HepG2 (cell line): ENCODE data around the gene FOXP3. TPM values are rescaled to one million over a fixed set of nuclear protein-coding genes. Genes with fewer than 3 reads are reported as not detected.

Source experiments
- ATAC-seq: fragments of 200-7000 bp; cut with Tn5 transposase; 3 replicates; pipeline ENCODE4 v1.9.1; 2020; ENCODE audit warnings: mild to moderate bottlenecking, moderate library complexity
- BruUV-seq: library from RNA; stranded (reverse); fragments of 400-500 nt; replicated peaks from 2 replicates; lab custom pipeline; 2021; lab: Mats Ljungman, UMichigan
- CTCF ChIA-PET: fragments of 300-600 bp; formaldehyde crosslinking; extraction: SDS; loops from one replicate; lab custom pipeline; 2021; ENCODE audit warnings: low total read pairs, inconsistent platforms, low intra/inter-chr PET ratio; lab: Yijun Ruan, JAX
- POLR2A ChIA-PET: fragments of 350-600 bp; sonication (Branson Sonifier 250); formaldehyde crosslinking; loops from one replicate; lab custom pipeline; 2020; ENCODE audit warnings: antibody characterized with exemption, inconsistent platforms; lab: Yijun Ruan, JAX
- DNase-seq: peaks from one replicate; pipeline ENCODE4 v3.0.0-alpha.2; 2015; ENCODE audit warnings: low spot score
- FAIRE-seq: peaks from 3 replicates; lab custom pipeline; 2011; peaks lifted over from hg19 to GRCh38; lab: Jason Lieb, UNC
- H2AFZ ChIP-seq: one replicate; pipeline ENCODE4 v1.6.1; 2011; ENCODE audit warnings: low read length, inconsistent platforms
- H3K27ac ChIP-seq: fragments of 300-600 bp; 3 replicates; pipeline ENCODE4 v1.8.0; 2011; ENCODE audit warnings: mixed run types, mild to moderate bottlenecking, mixed read lengths, low read length, inconsistent platforms; ENCODE audit not compliant: insufficient read depth; ENCODE audit errors: extremely low read length
- H3K27me3 ChIP-seq, 2 experiments: fragments of 200-600 bp in 1 of 2; 2 replicates in 1 of 2; 3 replicates in 1 of 2; pipeline versions ENCODE4 v1.6.0 to v1.8.0; 2011; ENCODE audit warnings: low read length in 2 of 2, mild to moderate bottlenecking in 2 of 2, moderate library complexity in 2 of 2, inconsistent platforms in 1 of 2; ENCODE audit not compliant: insufficient read depth in 2 of 2, control insufficient read depth in 1 of 2
- H3K36me3 ChIP-seq, 2 experiments: fragments of 200-600 bp in 1 of 2; replicated peaks in 1 of 2; 2 replicates in 1 of 2; 3 replicates in 1 of 2; pipeline versions ENCODE4 v1.5.1 to v1.8.0; 2011; ENCODE audit warnings: low read length in 2 of 2, inconsistent platforms in 1 of 2; ENCODE audit not compliant: insufficient read depth in 2 of 2, control insufficient read depth in 1 of 2
- H3K4me1 ChIP-seq: 2 replicates; pipeline ENCODE4 v1.5.1; 2012; ENCODE audit warnings: low read length, inconsistent platforms; ENCODE audit not compliant: insufficient read depth
- H3K4me2 ChIP-seq: 2 replicates; pipeline ENCODE4 v1.6.0; 2011; ENCODE audit warnings: low read depth, low read length, inconsistent platforms
- H3K4me3 ChIP-seq, 3 experiments: fragments of 200-600 bp in 1 of 3; sonication (generic), shearing (Covaris generic) in 1 of 3; replicated peaks in 1 of 3; 2 replicates each; pipeline ENCODE4 v1.5.1; 2011 to 2016; ENCODE audit warnings: low read length in 3 of 3, inconsistent platforms in 2 of 3, low read depth in 2 of 3, mild to moderate bottlenecking in 2 of 3, control low read depth in 1 of 3, mixed read lengths in 1 of 3; ENCODE audit not compliant: insufficient read depth in 1 of 3
- H3K79me2 ChIP-seq: one replicate; pipeline ENCODE4 v1.6.1; 2011; ENCODE audit warnings: low read length, inconsistent platforms; ENCODE audit not compliant: insufficient read depth
- H3K9ac ChIP-seq: 2 replicates; pipeline ENCODE4 v1.6.0; 2011; ENCODE audit warnings: mild to moderate bottlenecking, low read depth, low read length, inconsistent platforms; ENCODE audit not compliant: insufficient read depth
- H3K9me3 ChIP-seq: 2 replicates; pipeline ENCODE4 v1.5.1; 2012; ENCODE audit warnings: mild to moderate bottlenecking, low read length
- H4K20me1 ChIP-seq: 2 replicates; pipeline ENCODE4 v1.6.0; 2011; ENCODE audit warnings: inconsistent platforms, mild to moderate bottlenecking, low read length, moderate library complexity; ENCODE audit not compliant: insufficient read depth
- BRD4 ChIP-seq: sonication (generic); formaldehyde crosslinking; IDR thresholded peaks from 2 replicates; pipeline ENCODE4 v1.4.0; 2020; ENCODE audit warnings: missing genetic modification reagents
- GTF2F1 ChIP-seq: fragments of 150-350 bp; IDR thresholded peaks from 2 replicates; pipeline ENCODE4 v1.6.1; 2014; ENCODE audit warnings: low read length
- HINFP ChIP-seq: sonication (generic); formaldehyde crosslinking; IDR thresholded peaks from 2 replicates; pipeline ENCODE4 v1.4.0; 2020; ENCODE audit warnings: low read depth, mild to moderate bottlenecking, missing genetic modification reagents
- HOXA3 ChIP-seq: sonication (generic); formaldehyde crosslinking; IDR thresholded peaks from 2 replicates; pipeline ENCODE4 v1.5.0; 2020; ENCODE audit warnings: missing genetic modification reagents
- HOXD1 ChIP-seq: sonication (generic); formaldehyde crosslinking; IDR thresholded peaks from 2 replicates; pipeline ENCODE4 v1.5.0; 2020; ENCODE audit warnings: missing genetic modification reagents
- JUND ChIP-seq: sonication (generic); formaldehyde crosslinking; IDR thresholded peaks from 2 replicates; pipeline ENCODE4 v1.8.0; 2022; ENCODE audit warnings: mild to moderate bottlenecking, missing genetic modification reagents
- NFYC ChIP-seq: IDR thresholded peaks from 2 replicates; pipeline ENCODE4 v1.6.1; 2016; ENCODE audit warnings: missing genetic modification reagents, missing compliant biosample characterization
- TP53 ChIP-seq: sonication (generic); formaldehyde crosslinking; conservative IDR thresholded peaks from 2 replicates; pipeline ENCODE4 v1.4.0; 2020; ENCODE audit warnings: missing genetic modification reagents
- ZBTB3 ChIP-seq: sonication (generic); formaldehyde crosslinking; IDR thresholded peaks from 2 replicates; pipeline ENCODE4 v1.4.0; 2020; ENCODE audit warnings: low read depth, mild to moderate bottlenecking, moderate library complexity, missing genetic modification reagents, borderline replicate concordance
- ZNF253 ChIP-seq: sonication (generic); formaldehyde crosslinking; IDR thresholded peaks from 2 replicates; pipeline ENCODE4 v1.8.0; 2022; ENCODE audit warnings: mild to moderate bottlenecking, missing genetic modification reagents, borderline replicate concordance
- ZNF687 ChIP-seq: sonication (generic); formaldehyde crosslinking; IDR thresholded peaks from 2 replicates; pipeline ENCODE4 v1.5.1; 2020; ENCODE audit warnings: mild to moderate bottlenecking, missing genetic modification reagents, moderate library complexity
- ZNF784 ChIP-seq: sonication (generic); formaldehyde crosslinking; IDR thresholded peaks from 2 replicates; pipeline ENCODE4 v1.5.1; 2020; ENCODE audit warnings: missing genetic modification reagents, mild to moderate bottlenecking, borderline replicate concordance
- WGBS: methylation state at CpG from one replicate; pipeline ENCODE4 v1.1.6; 2017; ENCODE audit warnings: low lambda C conversion rate; 5-methylcytosine and 5-hydroxymethylcytosine counted together
- in situ Hi-C: cut with HindIII; loops from 2 replicates; pipeline ENCODE4 v1.10.0; 2017; ENCODE audit warnings: low pct_unique_long_range_greater_than_20kb; ENCODE audit not compliant: extremely low pct_ligation_motif_present
- intact Hi-C: fragments of 100-400 bp; cut with micrococcal nuclease; formaldehyde crosslinking; loops from one replicate; pipeline ENCODE4 v1.10.0; 2022; ENCODE audit not compliant: unreplicated experiment
- polyA plus RNA-seq, 8 experiments: library from polyadenylated mRNA; depleted of rRNA in 3 of 8; stranded (reverse) in 7 of 8; unstranded in 1 of 8; fragments of >200 nt; fragmentation: Illumina TruSeq in 4 of 8; extraction: Trizol in 4 of 8; gene quantifications; 2 replicates each; pipeline versions ENCODE4 v1.2.1 to v1.2.3, GENCODE V29; 2011 to 2016; ENCODE audit warnings: low read depth in 4 of 8, missing spikeins in 1 of 8, mixed read lengths in 1 of 8; ENCODE audit not compliant: insufficient read depth in 1 of 8
- total RNA-seq, 5 experiments: library from RNA; depleted of rRNA; stranded (reverse); fragments of >200 nt; fragmentation: Illumina TruSeq; extraction: Trizol; gene quantifications; 2 replicates each; pipeline ENCODE4 v1.2.3, GENCODE V29; 2016; ENCODE audit warnings: low read depth in 1 of 5

FOXP3 gene
- total and polyA plus RNA-seq, 2 of the 13 experiments (the other 11 are each of a cell fraction or from before 2014, with no cell fraction given) = 0.04 TPM; not detected in 1

- WGBS = 93% methylated on average over 2 of the region's 2 CpGs
- Histone ChIP-seq H3K79me2 (no peaks in the 10 kb centered on the region), H4K20me1 (no peaks in the 10 kb centered on the region), H3K4me3 (no peak overlapping the region), H3K27ac (no peak overlapping the region), H3K36me3 (peaks cover 0 to 3% of the 10 kb centered on the region in 2 experiments; a peak in 1 of 5 replicates), H3K4me2 (no peak overlapping the region), H3K4me1 (no peaks in the 10 kb centered on the region), H3K27me3 (no peaks in the 10 kb centered on the region), H3K9me3 (no peaks in the 10 kb centered on the region), H3K9ac (no peak overlapping the region), H2AFZ (no peak overlapping the region)
- TF ChIP-seq TP53 (CRISPR knock-in tag) (no peak), ZNF253 (no peak), BRD4 (CRISPR knock-in tag) (no peak), ZBTB3 (CRISPR knock-in tag) (no peak), ZNF784 (no peak), HINFP (CRISPR knock-in tag) (no peak), JUND (CRISPR knock-in tag) (no peak), ZNF687 (CRISPR knock-in tag) (no peak), HOXD1 (no peak), NFYC (CRISPR knock-in tag) (no peak), GTF2F1 (no peak), HOXA3 (CRISPR knock-in tag) (no peak)
- POLR2A ChIA-PET = no interaction called here
- in situ Hi-C loops (no loop called here), intact Hi-C loops (no loop called here)
- DNase-seq (no peak), FAIRE-seq (no peak), ATAC-seq (no peak)
- no TSS peak for BruUV-seq
- CTCF ChIA-PET = no interaction called here
These were observed 20.3 kb downstream of the FOXP3 start for GRCh38 chrX:49244207-49244606.
